Stimulated activated CD4-positive, alpha-beta T cell treated with anti-CD3 and anti-CD28 coated beads, Interleukin-15, amount 100 ng/mL, for 1 hour (primary cell): Measurements from ENCODE around the gene QSOX2.
A peak's percentile ranks its signal among the peaks of the same experiment; 100 is the strongest.

Experiments
- DNase-seq, 2 donors: peaks; one replicate each; pipeline ENCODE4 v3.0.0-alpha.2; 2020; ENCODE audit warnings: low read depth in 1 of 2, low spot score in 1 of 2

The QSOX2 gene

GRCh38 chr9:136252846-136253245 is 7.2 kb upstream of the QSOX2 start:
- DNase-seq: no peak

- DNase-seq: no peak
These were observed 6.7 kb upstream of the QSOX2 start for GRCh38 chr9:136252281-136252680.

GRCh38 chr9:136251264-136252115 is 5.9 kb upstream of the QSOX2 start:
- no peak for DNase-seq

GRCh38 chr9:136250676-136251075 is 5.1 kb upstream of the QSOX2 start:
- no peak for DNase-seq

GRCh38 chr9:136249877-136250559 is 4.4 kb upstream of the QSOX2 start:
- no peak for DNase-seq

DNA sequence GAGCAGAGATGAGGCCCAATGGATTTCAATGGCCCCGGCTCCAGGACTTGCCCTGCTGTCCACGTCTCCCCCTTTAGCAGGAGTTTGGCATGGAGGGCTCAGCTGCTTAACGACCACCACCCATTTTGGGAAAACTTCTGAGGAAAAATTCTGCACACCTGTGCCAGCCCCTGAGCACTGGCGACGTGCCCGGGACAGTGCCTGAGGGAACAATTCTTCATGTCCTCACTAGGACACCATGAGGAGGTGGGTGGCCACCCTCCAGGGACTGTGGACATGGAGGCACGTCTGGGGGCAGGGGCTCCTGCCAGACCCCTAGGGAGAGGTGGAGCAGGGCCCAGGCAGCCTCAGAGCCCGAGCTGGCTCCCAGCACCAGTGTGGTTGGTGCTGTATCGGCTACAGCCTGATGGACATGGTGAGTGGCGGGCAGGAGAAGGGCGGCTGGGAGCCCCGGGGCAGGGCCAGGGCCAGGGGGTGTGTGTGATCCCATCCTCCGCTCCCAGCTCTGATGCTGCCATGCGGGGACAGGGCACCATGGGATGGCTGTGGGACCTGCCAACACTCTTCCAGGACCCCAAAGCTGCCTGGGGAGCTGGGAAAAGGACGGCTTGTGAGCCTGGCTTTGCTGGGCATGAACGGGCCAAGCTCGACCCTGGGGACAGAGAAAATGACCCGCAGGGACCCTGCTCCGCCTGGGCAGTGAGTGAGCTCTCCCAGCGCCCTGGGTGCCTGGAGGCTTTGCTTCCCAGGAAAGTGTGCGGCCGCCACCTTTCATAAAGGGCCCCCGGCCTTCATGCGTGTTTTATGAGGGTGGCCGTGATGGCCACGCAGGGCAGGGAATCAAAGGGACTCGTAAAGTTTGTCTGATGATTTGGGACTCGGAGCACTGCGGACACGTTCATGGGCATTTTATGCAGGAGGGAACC is 3.6 kb upstream of the QSOX2 start:
- DNase-seq: no peak

- no peak for DNase-seq
These were observed 2.5 kb upstream of the QSOX2 start for GRCh38 chr9:136247947-136248637.

DNA sequence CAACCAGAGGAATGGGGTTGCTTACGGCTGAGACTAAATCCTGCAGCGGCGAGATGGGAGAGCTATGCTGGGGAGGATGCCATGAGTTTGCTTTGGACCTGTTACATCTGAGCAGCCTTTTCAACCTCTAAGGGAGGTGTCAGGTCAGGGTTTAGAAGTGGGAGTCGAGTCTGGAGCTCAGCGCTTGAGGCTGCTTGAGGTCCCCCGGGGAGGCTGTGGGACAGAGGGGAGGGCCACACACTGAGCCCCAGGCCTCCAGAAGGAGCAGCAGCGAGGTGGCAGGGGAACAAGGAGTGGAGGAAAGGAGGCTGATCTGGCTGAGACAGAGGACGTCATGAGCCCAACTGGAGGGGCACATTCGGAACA is 1.9 kb upstream of the QSOX2 start:
- DNase-seq: no peak

DNA sequence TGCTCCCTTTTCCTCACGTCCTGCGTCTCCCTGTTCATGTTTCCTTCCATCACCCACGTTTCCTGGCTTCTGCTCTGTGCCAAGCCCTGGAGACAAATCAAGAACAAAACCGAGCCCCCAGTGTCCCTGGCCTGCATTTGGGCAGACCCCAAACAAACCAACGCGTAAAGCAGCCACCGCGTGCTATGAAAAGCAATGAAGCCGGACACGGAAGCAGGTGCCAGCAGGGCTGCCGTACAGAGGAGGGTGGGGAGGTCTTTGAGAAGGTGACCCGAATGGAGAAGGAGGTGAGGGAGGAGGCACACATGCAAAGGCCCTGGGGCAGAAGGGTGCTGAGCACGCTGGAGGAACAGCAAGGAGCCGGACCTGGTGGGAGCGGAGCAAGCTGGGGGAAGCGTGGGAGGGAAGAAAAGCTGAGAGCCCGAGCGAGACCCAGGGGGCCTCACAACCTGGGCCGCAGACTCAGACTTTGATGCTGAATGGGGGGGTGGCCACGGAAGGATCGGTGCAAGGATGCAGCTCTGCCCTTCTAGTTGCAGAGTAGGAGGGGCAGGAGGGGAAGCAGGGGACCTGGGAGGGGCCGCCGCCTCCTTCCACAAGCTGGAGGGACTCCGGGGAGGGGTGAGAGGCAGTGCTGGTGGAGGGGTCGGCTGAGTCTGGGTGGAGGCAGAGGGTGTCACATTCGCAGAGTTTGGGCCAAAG is 1.4 kb upstream of the QSOX2 start:
- DNase-seq: no peak

- DNase-seq: no peak
These were observed 718 bp downstream of the QSOX2 start for GRCh38 chr9:136244969-136245218.

- DNase-seq: peak in 1 of 2 donors; percentile 35
These were observed 1.3 kb downstream of the QSOX2 start for GRCh38 chr9:136244122-136244968.

DNA sequence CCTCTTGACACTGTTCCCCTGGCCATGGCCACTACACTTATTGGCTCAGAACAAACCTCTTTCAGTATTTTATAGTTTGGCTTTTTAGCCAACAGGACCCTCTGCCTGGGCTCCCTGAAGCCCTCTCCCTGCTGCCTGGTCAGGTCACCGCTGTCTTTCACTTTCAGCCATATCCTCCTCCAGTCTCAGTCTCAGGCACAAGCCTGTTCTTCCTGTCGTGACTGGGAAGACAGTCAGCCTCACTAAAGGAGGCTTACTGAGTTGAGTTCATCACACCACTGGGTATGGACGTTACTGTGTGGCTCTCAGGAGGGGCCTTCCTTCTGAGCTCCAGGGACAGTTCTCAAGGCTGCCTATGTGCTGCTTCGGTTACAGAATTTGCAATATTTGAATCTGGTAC is 2.0 kb downstream of the QSOX2 start:
- no peak for DNase-seq

GRCh38 chr9:136242918-136243525 is 2.6 kb downstream of the QSOX2 start:
- no peak for DNase-seq

DNA sequence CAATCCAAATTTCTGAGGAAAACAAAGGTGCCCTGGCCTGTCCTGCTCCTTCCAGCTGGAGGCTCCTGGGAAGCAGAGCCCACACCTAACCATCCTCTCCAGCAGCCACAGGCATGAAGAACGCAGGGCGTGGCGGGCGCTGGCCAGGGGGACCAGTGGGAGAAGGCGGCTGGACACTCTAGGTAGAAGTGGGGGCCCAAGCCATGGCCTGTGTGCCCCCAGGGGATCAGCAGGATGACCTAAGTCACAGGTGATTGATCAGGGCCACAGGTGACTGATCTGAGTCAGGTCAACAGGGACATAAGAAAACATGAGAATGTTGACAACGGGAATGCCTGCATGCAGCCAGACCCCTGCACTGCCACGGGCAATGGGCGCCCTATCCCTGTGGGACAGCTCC is 3.4 kb downstream of the QSOX2 start:
- no peak for DNase-seq

- no peak for DNase-seq
These were observed 4.1 kb downstream of the QSOX2 start for GRCh38 chr9:136241542-136241941.

DNA sequence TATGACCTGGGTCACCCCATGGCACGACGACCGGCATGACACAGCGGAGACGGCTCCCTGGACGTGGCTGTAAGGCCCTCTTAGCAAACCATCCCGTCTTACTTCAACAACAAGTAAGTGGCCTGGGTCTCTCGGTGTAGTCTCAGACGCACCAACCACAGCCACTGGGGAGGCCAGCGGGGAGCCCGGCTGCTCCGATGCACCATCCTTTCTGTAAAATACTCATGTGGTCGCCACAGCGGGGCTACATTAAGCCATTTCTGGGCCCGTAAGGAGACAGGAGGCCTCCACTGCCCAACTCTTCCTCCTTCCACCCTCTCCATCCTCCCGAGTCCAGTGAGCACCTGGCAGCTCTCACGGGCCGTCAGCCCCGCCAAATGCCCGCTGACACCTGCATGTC is 4.7 kb downstream of the QSOX2 start:
- DNase-seq: no peak

GRCh38 chr9:136239983-136240330 is 5.7 kb downstream of the QSOX2 start:
- no peak for DNase-seq

DNA sequence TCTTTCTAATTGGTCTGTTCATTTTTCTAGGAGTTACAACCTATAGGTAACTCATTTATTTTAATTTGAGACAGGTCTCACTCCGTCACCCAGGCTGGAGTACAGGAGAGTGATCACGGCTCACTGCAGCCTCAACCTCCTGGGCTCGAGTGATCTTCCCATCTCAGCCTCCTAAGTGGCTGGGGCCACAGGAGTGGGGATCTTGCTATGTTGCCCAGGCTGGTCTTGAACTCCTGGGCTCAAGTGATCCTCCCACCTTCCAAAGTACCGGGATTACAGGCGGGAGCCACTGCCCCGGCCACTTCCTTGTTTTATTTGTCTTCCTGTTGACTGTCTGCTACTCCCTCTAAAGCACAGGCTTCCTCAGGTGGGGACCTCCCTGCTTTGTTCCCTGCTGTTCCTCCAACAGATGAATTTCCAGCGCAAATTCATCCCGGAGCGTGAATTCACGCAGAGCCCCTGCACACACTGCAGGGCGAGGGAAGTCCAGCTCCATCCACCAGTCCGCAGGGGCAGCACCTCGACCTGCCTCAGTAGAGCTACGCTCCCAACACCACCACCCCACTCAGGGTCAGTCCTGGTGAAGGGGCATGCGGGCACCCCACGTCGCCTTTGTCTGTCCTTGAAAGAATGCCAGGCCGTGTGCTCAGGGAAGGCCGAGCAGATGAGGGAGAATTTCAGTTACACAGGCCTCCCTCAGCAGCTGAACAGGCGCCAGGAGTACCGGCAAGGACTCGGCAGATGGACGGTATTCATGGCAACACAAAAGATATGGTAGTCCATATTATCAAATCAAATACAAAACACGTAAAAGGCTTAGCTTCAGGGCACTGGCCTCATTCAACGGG is 6.3 kb downstream of the QSOX2 start:
- no peak for DNase-seq

GRCh38 chr9:136238342-136238732 is 7.3 kb downstream of the QSOX2 start:
- no peak for DNase-seq
